Endothelial cell of umbilical vein (primary cell): ENCODE results near the gene SLC23A2. TPM values are rescaled to one million over a fixed set of nuclear protein-coding genes. Genes with fewer than 3 reads are reported as not detected.

Source experiments
- BruUV-seq: library from RNA; stranded (reverse); fragments of 400-500 nt; replicated peaks from 2 replicates; lab custom pipeline; 2021; lab: Mats Ljungman, UMichigan
- CTCF ChIA-PET: fragments of 300-600, 350-600 bp; sonication (Branson Sonifier 250); formaldehyde crosslinking; loops from one replicate; lab custom pipeline; 2021; ENCODE audit warnings: antibody characterized with exemption, inconsistent platforms; lab: Charles Lee
- POLR2A ChIA-PET: fragments of 300-600, 350-600 bp; sonication (Branson Sonifier 250); formaldehyde crosslinking; loops from one replicate; lab custom pipeline; 2021; ENCODE audit warnings: antibody characterized with exemption, inconsistent platforms; lab: Charles Lee
- DNase-seq: peaks from one replicate; pipeline ENCODE4 v3.0.0-alpha.2; 2011; ENCODE audit warnings: low read depth, low spot score
- FAIRE-seq: peaks from 2 replicates; lab custom pipeline; 2011; peaks lifted over from hg19 to GRCh38; lab: Jason Lieb, UNC
- H2AFZ ChIP-seq: 2 replicates; pipeline ENCODE4 v1.6.0; 2012; ENCODE audit warnings: low read depth, low read length, control low read depth, inconsistent platforms
- H3K27ac ChIP-seq: 2 replicates; pipeline ENCODE4 v1.5.1; 2011; ENCODE audit warnings: low read depth, mild to moderate bottlenecking, control low read depth, low read length, moderate library complexity; ENCODE audit not compliant: insufficient read depth
- H3K27me3 ChIP-seq, 2 experiments: 2 replicates each; pipeline versions ENCODE4 v1.6.0 to v1.6.1; 2011; ENCODE audit warnings: low read length in 2 of 2, mixed read lengths in 1 of 2; ENCODE audit not compliant: control insufficient read depth in 2 of 2, insufficient read depth in 2 of 2
- H3K36me3 ChIP-seq, 2 experiments: 2 replicates in 1 of 2; 3 replicates in 1 of 2; pipeline ENCODE4 v1.5.1; 2011; ENCODE audit warnings: low read length in 2 of 2, mild to moderate bottlenecking in 1 of 2, moderate library complexity in 1 of 2; ENCODE audit not compliant: control insufficient read depth in 2 of 2, insufficient read depth in 2 of 2; ENCODE audit errors: extremely low read depth in 1 of 2
- H3K4me1 ChIP-seq: 3 replicates; pipeline ENCODE4 v1.5.1; 2011; ENCODE audit warnings: mild to moderate bottlenecking, low read length; ENCODE audit not compliant: control insufficient read depth, insufficient read depth; ENCODE audit errors: extremely low read depth
- H3K4me2 ChIP-seq: 2 replicates; pipeline ENCODE4 v1.6.1; 2011; ENCODE audit warnings: low read length, control low read depth, mixed read lengths; ENCODE audit not compliant: insufficient read depth
- H3K4me3 ChIP-seq, 3 experiments: fragments of 200-600 bp in 1 of 3; sonication (generic), shearing (Covaris generic) in 1 of 3; replicated peaks in 1 of 3; 2 replicates each; pipeline ENCODE4 v1.5.1; 2011 to 2016; ENCODE audit warnings: control low read depth in 3 of 3, low read length in 3 of 3, mild to moderate bottlenecking in 2 of 3, inconsistent platforms in 1 of 3, low read depth in 1 of 3, moderate library complexity in 1 of 3; ENCODE audit not compliant: insufficient read depth in 1 of 3
- H3K79me2 ChIP-seq: 2 replicates; pipeline ENCODE4 v1.6.0; 2012; ENCODE audit warnings: low read length, inconsistent platforms; ENCODE audit not compliant: control insufficient read depth, insufficient read depth
- H3K9ac ChIP-seq: replicated peaks from 2 replicates; pipeline ENCODE3; 2011; ENCODE audit warnings: low read length, control low read depth; ENCODE audit not compliant: insufficient read depth; ENCODE audit errors: extremely low read depth
- H3K9me1 ChIP-seq: replicated peaks from 3 replicates; pipeline ENCODE4 v1.6.0; 2011; ENCODE audit warnings: mild to moderate bottlenecking, low read length; ENCODE audit not compliant: control insufficient read depth, insufficient read depth; ENCODE audit errors: extremely low read depth
- H3K9me3 ChIP-seq: replicated peaks from 2 replicates; pipeline ENCODE4 v1.5.1; 2012; ENCODE audit warnings: low read length, inconsistent platforms; ENCODE audit not compliant: control insufficient read depth, insufficient read depth
- H4K20me1 ChIP-seq: replicated peaks from 2 replicates; pipeline ENCODE3; 2011; ENCODE audit warnings: mild to moderate bottlenecking, low read length; ENCODE audit not compliant: control insufficient read depth, insufficient read depth; ENCODE audit errors: extremely low read depth
- EZH2 ChIP-seq: IDR thresholded peaks from 2 replicates; pipeline ENCODE4 v1.6.1; 2012; ENCODE audit warnings: borderline replicate concordance, low read depth, mild to moderate bottlenecking, moderate library complexity, low read length, inconsistent platforms; ENCODE audit not compliant: severe bottlenecking
- FOS ChIP-seq: IDR thresholded peaks from 2 replicates; pipeline ENCODE4 v1.6.1; 2011; ENCODE audit warnings: mild to moderate bottlenecking, low read length, moderate library complexity, borderline replicate concordance; ENCODE audit not compliant: insufficient read depth
- GATA2 ChIP-seq: IDR thresholded peaks from 2 replicates; pipeline ENCODE4 v1.7.0; 2011; ENCODE audit warnings: low read depth, mild to moderate bottlenecking, moderate library complexity, mixed read lengths, low read length; ENCODE audit not compliant: insufficient read length, insufficient read depth
- JUN ChIP-seq: IDR thresholded peaks from 2 replicates; pipeline ENCODE4 v1.6.1; 2011; ENCODE audit warnings: borderline replicate concordance, low read depth; ENCODE audit not compliant: insufficient read length, insufficient read depth
- MYC ChIP-seq: IDR thresholded peaks from one replicate; pipeline ENCODE4 v1.6.1; 2011; ENCODE audit warnings: mild to moderate bottlenecking, low read depth, low read length
- POLR2A ChIP-seq: IDR thresholded peaks from 2 replicates; pipeline ENCODE4 v1.6.1; 2012; ENCODE audit warnings: low read depth, mild to moderate bottlenecking, control low read depth, low read length
- POLR2AphosphoS5 ChIP-seq: IDR thresholded peaks from 2 replicates; pipeline ENCODE4 v1.6.1; 2012; ENCODE audit warnings: low read depth, mild to moderate bottlenecking, control low read depth, low read length, moderate library complexity; ENCODE audit not compliant: insufficient read depth
- dilution Hi-C: fragments of 300-500 bp; cut with MboI; formaldehyde crosslinking; loops from one replicate; pipeline ENCODE4 v1.15.0; 2019; ENCODE audit warnings: low sequenced_read_pairs; ENCODE audit not compliant: extremely low pct_ligation_motif_present
- intact Hi-C: fragments of 100-400 bp; cut with micrococcal nuclease; formaldehyde crosslinking; loops from one replicate; pipeline ENCODE4 v1.10.0; 2022
- polyA plus RNA-seq, 4 experiments: library from polyadenylated mRNA; depleted of rRNA in 3 of 4; stranded (reverse) in 3 of 4; unstranded in 1 of 4; fragments of >200 nt; gene quantifications; 2 replicates each; pipeline versions ENCODE4 v1.2.1 to v1.2.3, GENCODE V29; 2011 to 2012; ENCODE audit warnings: missing spikeins in 1 of 4
- total RNA-seq: library from RNA; stranded (reverse); gene quantifications from 2 replicates; pipeline ENCODE4 v1.2.3, GENCODE V29; 2021
- TF ChIP-seq, protein P1 (sequence below): IDR thresholded peaks from 2 replicates; pipeline ENCODE4 v1.6.1; 2011; ENCODE audit not compliant: insufficient read depth, insufficient read length
- TF ChIP-seq, protein P2 (sequence below), 2 donors: IDR thresholded peaks; 1 replicate in 1 of 2; 2 replicates in 1 of 2; pipeline ENCODE4 v1.5.1; 2011; ENCODE audit warnings: low read length in 2 of 2, mild to moderate bottlenecking in 2 of 2, moderate library complexity in 2 of 2, control low read depth in 1 of 2, inconsistent platforms in 1 of 2, low read depth in 1 of 2; ENCODE audit not compliant: insufficient read depth in 1 of 2; ENCODE audit errors: extremely low read depth in 1 of 2

SLC23A2 gene
- total and polyA plus RNA-seq, 2 donors (not counting 3 experiments of a cell fraction or from before 2014, with no cell fraction given): 24.4 to 24.5 TPM

DNA sequence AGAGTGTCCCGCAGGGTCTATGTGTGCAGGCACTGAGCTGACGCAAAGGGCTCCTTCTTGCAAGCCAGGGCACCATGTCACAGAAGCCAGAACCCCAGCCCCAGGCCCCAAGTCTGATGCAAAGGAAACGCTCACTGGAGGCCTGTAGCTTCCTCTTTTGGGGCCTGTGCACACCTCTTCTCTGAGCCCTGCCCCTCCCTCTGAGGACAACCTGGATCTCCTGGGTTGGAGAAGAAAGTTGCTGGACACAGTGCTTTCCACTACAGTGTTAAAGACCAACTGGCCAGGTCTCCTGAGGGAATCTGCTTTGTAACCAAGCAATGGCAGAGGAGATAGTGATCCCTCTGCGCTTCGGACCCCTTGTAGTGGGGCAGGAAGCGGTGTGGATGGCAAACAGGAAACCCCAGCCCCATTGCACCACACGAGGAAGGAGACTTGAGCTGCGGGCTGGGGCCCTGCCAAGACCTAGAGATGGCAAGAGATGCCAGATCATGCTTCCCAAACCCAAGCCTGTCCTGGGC lies 189.6 kb downstream of the SLC23A2 start:
- no peak for TF ChIP-seq POLR2AphosphoS5
- no peak for TF ChIP-seq POLR2A
- TF ChIP-seq, protein P1, sequence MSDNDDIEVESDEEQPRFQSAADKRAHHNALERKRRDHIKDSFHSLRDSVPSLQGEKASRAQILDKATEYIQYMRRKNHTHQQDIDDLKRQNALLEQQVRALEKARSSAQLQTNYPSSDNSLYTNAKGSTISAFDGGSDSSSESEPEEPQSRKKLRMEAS: no peak
- TF ChIP-seq FOS: no peak
- TF ChIP-seq, protein P2, sequence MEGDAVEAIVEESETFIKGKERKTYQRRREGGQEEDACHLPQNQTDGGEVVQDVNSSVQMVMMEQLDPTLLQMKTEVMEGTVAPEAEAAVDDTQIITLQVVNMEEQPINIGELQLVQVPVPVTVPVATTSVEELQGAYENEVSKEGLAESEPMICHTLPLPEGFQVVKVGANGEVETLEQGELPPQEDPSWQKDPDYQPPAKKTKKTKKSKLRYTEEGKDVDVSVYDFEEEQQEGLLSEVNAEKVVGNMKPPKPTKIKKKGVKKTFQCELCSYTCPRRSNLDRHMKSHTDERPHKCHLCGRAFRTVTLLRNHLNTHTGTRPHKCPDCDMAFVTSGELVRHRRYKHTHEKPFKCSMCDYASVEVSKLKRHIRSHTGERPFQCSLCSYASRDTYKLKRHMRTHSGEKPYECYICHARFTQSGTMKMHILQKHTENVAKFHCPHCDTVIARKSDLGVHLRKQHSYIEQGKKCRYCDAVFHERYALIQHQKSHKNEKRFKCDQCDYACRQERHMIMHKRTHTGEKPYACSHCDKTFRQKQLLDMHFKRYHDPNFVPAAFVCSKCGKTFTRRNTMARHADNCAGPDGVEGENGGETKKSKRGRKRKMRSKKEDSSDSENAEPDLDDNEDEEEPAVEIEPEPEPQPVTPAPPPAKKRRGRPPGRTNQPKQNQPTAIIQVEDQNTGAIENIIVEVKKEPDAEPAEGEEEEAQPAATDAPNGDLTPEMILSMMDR (IDR thresholded peaks at IDR 0.05; ENCODE audit: extremely low read depth in 1 of 2, insufficient read depth in 1 of 2, low read depth in 1 of 2, low read length in 2 of 2): no peak
- TF ChIP-seq EZH2: no peak
- no peak for TF ChIP-seq JUN
- TF ChIP-seq MYC: no peak
- no peak for TF ChIP-seq GATA2
- no peak for FAIRE-seq
- no peaks in the 10 kb centered on the region for H4K20me1 ChIP-seq
- intact Hi-C loops: no loop called here
- DNase-seq: no peak
- no peak overlapping the region for H3K9ac ChIP-seq
- no TSS peak for BruUV-seq
- H3K27me3 ChIP-seq: no peaks in the 10 kb centered on the region
- dilution Hi-C loops: no loop called here
- CTCF ChIA-PET: no interaction called here
- no peak overlapping the region for H2AFZ ChIP-seq
- no peaks in the 10 kb centered on the region for H3K79me2 ChIP-seq
- no peaks in the 10 kb centered on the region for H3K9me3 ChIP-seq
- peaks cover 28% of the 10 kb centered on the region for H3K4me1 ChIP-seq
- H3K27ac ChIP-seq: no peak overlapping the region
- H3K4me3 ChIP-seq: no peak overlapping the region
- no peak overlapping the region for H3K4me2 ChIP-seq
- H3K36me3 ChIP-seq: no peaks in the 10 kb centered on the region
- no peaks in the 10 kb centered on the region for H3K9me1 ChIP-seq
- POLR2A ChIA-PET: no interaction called here
